Measurements from ENCODE around the gene RSPH9.

- TF ChIP-seq CTCF (conservative IDR thresholded peaks at IDR 0.05; ENCODE audit: low read depth, low read length) (no peak), EZH2phosphoT487 (IDR thresholded peaks at IDR 0.05; ENCODE audit: borderline replicate concordance, low read length) (no peak)
These were observed 73.7 kb downstream of the RSPH9 start for GRCh38 chr6:43718387-43719105.

All from PC-3 (cell line).